ENCODE results near the gene RAB17. TPM values are rescaled to one million over a fixed set of nuclear protein-coding genes. Genes with fewer than 3 reads are reported as not detected.

The RAB17 gene
- total RNA-seq, 3 donors from 2014 or later = 39.7 to 43.9 TPM; not detected in 1

GRCh38 chr2:237637429-237638135, 47.0 kb upstream of the RAB17 start:
- DNase-seq (ENCODE audit: low spot score in 2 of 2) = no peak
- TF ChIP-seq, protein P1, sequence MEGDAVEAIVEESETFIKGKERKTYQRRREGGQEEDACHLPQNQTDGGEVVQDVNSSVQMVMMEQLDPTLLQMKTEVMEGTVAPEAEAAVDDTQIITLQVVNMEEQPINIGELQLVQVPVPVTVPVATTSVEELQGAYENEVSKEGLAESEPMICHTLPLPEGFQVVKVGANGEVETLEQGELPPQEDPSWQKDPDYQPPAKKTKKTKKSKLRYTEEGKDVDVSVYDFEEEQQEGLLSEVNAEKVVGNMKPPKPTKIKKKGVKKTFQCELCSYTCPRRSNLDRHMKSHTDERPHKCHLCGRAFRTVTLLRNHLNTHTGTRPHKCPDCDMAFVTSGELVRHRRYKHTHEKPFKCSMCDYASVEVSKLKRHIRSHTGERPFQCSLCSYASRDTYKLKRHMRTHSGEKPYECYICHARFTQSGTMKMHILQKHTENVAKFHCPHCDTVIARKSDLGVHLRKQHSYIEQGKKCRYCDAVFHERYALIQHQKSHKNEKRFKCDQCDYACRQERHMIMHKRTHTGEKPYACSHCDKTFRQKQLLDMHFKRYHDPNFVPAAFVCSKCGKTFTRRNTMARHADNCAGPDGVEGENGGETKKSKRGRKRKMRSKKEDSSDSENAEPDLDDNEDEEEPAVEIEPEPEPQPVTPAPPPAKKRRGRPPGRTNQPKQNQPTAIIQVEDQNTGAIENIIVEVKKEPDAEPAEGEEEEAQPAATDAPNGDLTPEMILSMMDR (IDR thresholded peaks at IDR 0.05) = no peak
- TF ChIP-seq POLR2A (IDR thresholded peaks at IDR 0.05) (no peak), POLR2AphosphoS5 (IDR thresholded peaks at IDR 0.05) (no peak)
- H3K4me1 ChIP-seq = no peaks in the 10 kb centered on the region
- intact Hi-C loops (cut with DNase I; ENCODE audit: low total_unique reads) = no loop called here
- H3K4me3 ChIP-seq = no peak overlapping the region
- H3K9me3 ChIP-seq = peaks cover 0 to 5% of the 10 kb centered on the region in 2 donors
- no peaks in the 10 kb centered on the region for H3K27me3 ChIP-seq
- no peak overlapping the region for H3K27ac ChIP-seq
- H3K36me3 ChIP-seq = no peaks in the 10 kb centered on the region

DNA sequence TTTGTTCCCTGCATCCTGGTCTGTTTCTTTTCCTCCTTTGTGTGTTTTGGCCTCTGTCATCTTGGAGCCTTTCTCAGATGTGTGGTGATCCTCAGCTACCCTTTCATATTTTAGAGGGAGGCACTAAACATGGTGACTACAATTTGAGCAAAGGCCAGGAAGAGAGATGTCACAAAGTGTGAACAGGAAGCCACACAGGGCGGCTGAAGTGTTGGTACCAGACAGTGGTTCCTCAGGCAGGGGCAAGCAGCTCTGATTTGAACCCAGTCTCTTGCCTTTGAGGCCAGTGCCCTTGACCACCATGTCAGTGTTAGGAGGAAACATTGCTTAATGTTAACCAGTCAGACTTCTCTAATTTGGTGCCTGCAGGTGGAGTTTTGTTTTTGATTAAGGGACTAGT, 46.0 kb upstream of the RAB17 start:
- intact Hi-C loops (cut with DNase I; ENCODE audit: low total_unique reads) = no loop called here
- H3K9me3 ChIP-seq = peaks cover 0 to 5% of the 10 kb centered on the region in 2 donors

DNA sequence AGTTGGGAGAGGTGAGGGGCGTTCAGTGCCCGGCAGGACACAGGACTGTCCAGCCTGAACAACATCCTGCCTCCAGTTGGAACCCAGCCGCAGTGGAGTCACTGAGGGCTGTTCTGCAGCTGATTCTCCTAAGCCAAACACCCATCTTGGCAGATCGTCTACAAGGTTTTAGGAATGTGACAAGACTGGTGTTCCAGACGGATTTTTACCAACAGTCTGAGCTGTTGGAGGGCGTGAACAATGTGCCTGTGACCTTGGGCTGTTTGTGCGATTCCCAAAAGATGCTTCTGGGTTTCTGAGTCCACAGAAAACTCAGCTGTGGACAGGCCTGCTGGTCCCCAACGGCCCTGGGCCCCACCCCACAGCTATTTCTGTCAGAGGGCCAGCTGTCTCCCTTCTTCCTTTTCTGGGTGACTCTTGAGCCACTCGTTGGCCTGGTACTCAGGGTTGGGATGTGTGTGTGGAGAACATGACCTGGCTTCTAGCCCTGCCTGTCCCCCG, 42.6 kb upstream of the RAB17 start:
- Histone ChIP-seq H3K27me3 (no peaks in the 10 kb centered on the region), H3K9me3 (peaks cover 0 to 5% of the 10 kb centered on the region in 2 donors), H3K4me1 (peaks cover 4 to 8% of the 10 kb centered on the region in 2 donors), H3K4me3 (no peak overlapping the region), H3K27ac (peak overlapping the region in 1 of 2 donors; percentile 59), H3K36me3 (no peaks in the 10 kb centered on the region)
- no peak for DNase-seq (ENCODE audit: low spot score in 2 of 2)
- intact Hi-C loops (cut with DNase I; ENCODE audit: low total_unique reads) = no loop called here
- no peak for TF ChIP-seq POLR2AphosphoS5 (IDR thresholded peaks at IDR 0.05)

More for the DNA sequence above, 46.0 kb upstream of the RAB17 start:
- Histone ChIP-seq H3K36me3 (no peaks in the 10 kb centered on the region), H3K4me1 (no peaks in the 10 kb centered on the region), H3K27me3 (no peaks in the 10 kb centered on the region), H3K27ac (no peak overlapping the region), H3K4me3 (no peak overlapping the region)
- no peak for TF ChIP-seq POLR2AphosphoS5 (IDR thresholded peaks at IDR 0.05)
- TF ChIP-seq POLR2A (IDR thresholded peaks at IDR 0.05) = no peak
- TF ChIP-seq, protein P1 (IDR thresholded peaks at IDR 0.05) = no peak
- DNase-seq (ENCODE audit: low spot score in 2 of 2) = no peak

GRCh38 chr2:237631801-237632585, 41.5 kb upstream of the RAB17 start:
- intact Hi-C loops (cut with DNase I; ENCODE audit: low total_unique reads) = no loop called here
- no peak for DNase-seq (ENCODE audit: low spot score in 2 of 2)
- H3K4me3 ChIP-seq = no peak overlapping the region
- peaks cover 4 to 8% of the 10 kb centered on the region in 2 donors for H3K4me1 ChIP-seq
- H3K27me3 ChIP-seq = no peaks in the 10 kb centered on the region
- TF ChIP-seq, protein P1 (IDR thresholded peaks at IDR 0.05) = no peak
- no peak for TF ChIP-seq POLR2AphosphoS5 (IDR thresholded peaks at IDR 0.05)
- TF ChIP-seq POLR2A (IDR thresholded peaks at IDR 0.05) = no peak
- H3K36me3 ChIP-seq = no peaks in the 10 kb centered on the region
- H3K27ac ChIP-seq = no peak overlapping the region
- peaks cover 0 to 5% of the 10 kb centered on the region in 2 donors for H3K9me3 ChIP-seq

DNA sequence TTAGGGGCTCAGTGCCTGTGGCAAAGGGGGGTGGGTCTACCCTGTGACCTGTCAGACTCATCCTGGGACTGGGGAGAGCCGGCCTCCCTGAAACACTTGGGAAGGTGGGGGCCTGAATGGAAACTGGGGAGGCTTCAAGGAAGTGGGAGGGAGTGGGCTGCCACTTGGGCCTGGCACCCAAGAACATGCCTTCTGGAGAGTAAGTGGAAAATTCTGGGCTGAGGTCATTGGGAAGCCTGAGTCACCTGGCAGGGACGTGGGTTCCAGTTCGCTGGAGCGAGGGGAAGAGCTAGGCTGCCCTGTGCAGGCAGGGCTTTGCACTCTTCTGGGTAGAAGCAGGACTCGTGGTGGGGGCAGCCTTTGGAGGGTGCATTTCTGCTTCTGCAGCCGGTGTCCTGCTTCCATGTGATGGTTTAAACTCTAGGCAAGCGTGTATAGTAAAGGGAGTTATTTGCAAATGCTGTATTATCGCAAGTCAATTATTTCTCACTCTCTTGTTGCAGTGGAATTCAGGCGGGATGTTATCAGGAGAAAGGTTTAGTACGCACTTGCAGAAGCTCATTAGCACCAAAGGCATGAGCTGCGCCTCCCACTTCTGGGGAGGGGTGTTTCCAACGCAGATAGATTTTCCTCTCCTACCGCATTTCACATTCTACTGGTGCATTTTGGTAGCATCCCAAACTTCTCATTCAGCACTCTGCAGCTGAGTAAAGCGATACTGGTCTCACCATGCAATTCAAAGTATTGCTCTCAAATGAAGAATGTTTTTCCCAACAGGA, 40.7 kb upstream of the RAB17 start:
- Histone ChIP-seq H3K4me3 (no peak overlapping the region), H3K27ac (no peak overlapping the region), H3K27me3 (no peaks in the 10 kb centered on the region), H3K9me3 (peaks cover 0 to 5% of the 10 kb centered on the region in 2 donors), H3K4me1 (peaks cover 4 to 8% of the 10 kb centered on the region in 2 donors), H3K36me3 (no peaks in the 10 kb centered on the region)
- TF ChIP-seq POLR2AphosphoS5 (IDR thresholded peaks at IDR 0.05) (no peak), POLR2A (IDR thresholded peaks at IDR 0.05) (no peak)
- TF ChIP-seq, protein P1 (IDR thresholded peaks at IDR 0.05) = no peak
- intact Hi-C loops (cut with DNase I; ENCODE audit: low total_unique reads) = no loop called here
- no peak for DNase-seq (ENCODE audit: low spot score in 2 of 2)
